ENCODE measurements around the gene SIRT3. TPM values are rescaled to one million over a fixed set of nuclear protein-coding genes. Genes with fewer than 3 reads are reported as not detected.

Gene SIRT3
- polyA plus RNA-seq, 1 donor (not counting 4 experiments of a cell fraction or from before 2014, with no cell fraction given) = 12.6 TPM

Other genes starting within 250 kb of the SIRT3 start
- gene SCGB1C1, start 43.3 kb downstream of the SIRT3 start, polyA plus RNA-seq = not detected in 3 replicates
- 27.0 to 44.8 TPM (median 36.6 TPM) in 3 replicates for gene BET1L, start 28.9 kb downstream of the SIRT3 start, polyA plus RNA-seq
- gene RIC8A, start 28.6 kb downstream of the SIRT3 start, polyA plus RNA-seq = 120 to 196 TPM (median 129 TPM) in 3 replicates
- 165 to 221 TPM (median 184 TPM) in 3 replicates for gene PSMD13, start 634 bp upstream of the SIRT3 start, polyA plus RNA-seq
- gene NLRP6, start 42.1 kb upstream of the SIRT3 start, polyA plus RNA-seq = not detected in 3 replicates
- gene PGGHG, start 52.8 kb upstream of the SIRT3 start, polyA plus RNA-seq = 4.3 to 12.2 TPM (median 6.2 TPM) in 3 replicates
- gene IFITM5, start 63.2 kb upstream of the SIRT3 start, polyA plus RNA-seq = not detected in 3 replicates
- gene IFITM2, start 71.5 kb upstream of the SIRT3 start, polyA plus RNA-seq = 26.9 to 83.0 TPM (median 72.3 TPM) in 3 replicates
- gene IFITM1, start 77.7 kb upstream of the SIRT3 start, polyA plus RNA-seq = 333 to 549 TPM (median 333 TPM) in 3 replicates
- 295 to 696 TPM (median 435 TPM) in 3 replicates for gene IFITM3, start 84.5 kb upstream of the SIRT3 start, polyA plus RNA-seq
- 7.3 to 11.5 TPM (median 8.1 TPM) in 3 replicates for gene B4GALNT4, start 133.2 kb upstream of the SIRT3 start, polyA plus RNA-seq
- 125 to 245 TPM (median 127 TPM) in 3 replicates for gene PKP3, start 157.9 kb upstream of the SIRT3 start, polyA plus RNA-seq
- 1.8 to 3.8 TPM (median 2.4 TPM) in 3 replicates for gene SIGIRR, start 178.7 kb upstream of the SIRT3 start, polyA plus RNA-seq
- 16.1 to 40.2 TPM (median 17.7 TPM) in 3 replicates for gene ANO9, start 205.7 kb upstream of the SIRT3 start, polyA plus RNA-seq
- gene PTDSS2, start 213.9 kb upstream of the SIRT3 start, polyA plus RNA-seq = 21.6 to 36.7 TPM (median 31.7 TPM) in 3 replicates

All from keratinocyte (primary cell).